ENCODE data around the gene POLR2L. TPM values are rescaled to one million over a fixed set of nuclear protein-coding genes. Genes with fewer than 3 reads are reported as not detected.

Gene POLR2L
- 100 to 1,000 TPM in 2 of 4 donors, 10 to 100 TPM in 2; 84.8 to 149 (median 111) TPM for polyA plus RNA-seq (ENCODE audit: insufficient read length in 4 of 4)

GRCh38 chr11:842370-843002, at the start of gene POLR2L, which contains the start of gene TSPAN4:
Gene POLR2L, minus strand, starts transcription at chr11:842529. Its CDS starts 21 bp downstream, at chr11:842508.
Gene TSPAN4, plus strand, starts transcription at chr11:842852. Its CDS starts 7,453 bp downstream, at chr11:850305.
- DNase-seq (ENCODE audit: low read depth in 4 of 4, low spot score in 2 of 4), result peak in 1 of 4 donors; percentile 69

GRCh38 chr11:890794-891540, 48.6 kb upstream of the POLR2L start:
- DNase-seq (ENCODE audit: low read depth in 4 of 4, low spot score in 2 of 4), result no peak

DNA sequence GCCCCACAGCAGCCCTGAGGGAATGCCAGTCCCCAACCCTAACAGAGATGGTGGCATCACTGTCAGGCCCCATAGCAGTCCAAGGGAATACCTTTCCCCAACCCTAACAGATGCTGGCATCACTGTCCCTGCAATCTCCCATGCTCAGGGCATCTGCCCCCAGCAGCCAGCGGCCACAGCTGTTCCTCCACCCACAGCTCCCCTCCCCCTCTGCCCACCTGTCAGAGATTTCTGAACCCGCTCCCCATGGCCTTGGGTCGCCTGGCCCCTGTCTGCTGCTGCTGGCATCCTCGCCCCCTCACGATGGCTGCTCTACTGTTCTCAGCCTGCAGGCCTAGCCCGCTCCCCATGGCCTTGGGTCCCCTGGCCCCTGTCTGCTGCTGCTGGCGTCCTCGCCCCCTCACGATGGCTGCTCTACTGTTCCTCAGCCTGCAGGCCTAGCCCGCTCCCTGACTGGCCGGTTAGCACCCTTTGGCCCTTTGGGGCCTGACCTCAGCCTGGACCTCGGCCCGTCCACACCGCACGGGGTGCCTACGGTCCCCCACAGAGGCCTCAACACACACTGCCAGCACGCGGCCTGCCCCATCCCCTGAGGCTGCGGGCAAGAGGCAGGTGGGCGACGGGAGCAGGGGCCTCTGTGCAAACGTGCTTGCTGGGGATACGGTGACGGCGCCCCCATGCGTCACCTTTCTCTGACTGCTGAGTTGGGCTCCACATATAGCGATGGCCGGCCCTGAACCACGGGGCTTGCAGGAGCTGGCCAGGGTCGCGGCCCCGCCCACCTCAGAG, 47.6 kb upstream of the POLR2L start:
- DNase-seq (ENCODE audit: low read depth in 4 of 4, low spot score in 2 of 4), result no peak

GRCh38 chr11:889257-889656, 46.9 kb upstream of the POLR2L start:
- DNase-seq (ENCODE audit: low read depth in 4 of 4, low spot score in 2 of 4), result no peak

DNA sequence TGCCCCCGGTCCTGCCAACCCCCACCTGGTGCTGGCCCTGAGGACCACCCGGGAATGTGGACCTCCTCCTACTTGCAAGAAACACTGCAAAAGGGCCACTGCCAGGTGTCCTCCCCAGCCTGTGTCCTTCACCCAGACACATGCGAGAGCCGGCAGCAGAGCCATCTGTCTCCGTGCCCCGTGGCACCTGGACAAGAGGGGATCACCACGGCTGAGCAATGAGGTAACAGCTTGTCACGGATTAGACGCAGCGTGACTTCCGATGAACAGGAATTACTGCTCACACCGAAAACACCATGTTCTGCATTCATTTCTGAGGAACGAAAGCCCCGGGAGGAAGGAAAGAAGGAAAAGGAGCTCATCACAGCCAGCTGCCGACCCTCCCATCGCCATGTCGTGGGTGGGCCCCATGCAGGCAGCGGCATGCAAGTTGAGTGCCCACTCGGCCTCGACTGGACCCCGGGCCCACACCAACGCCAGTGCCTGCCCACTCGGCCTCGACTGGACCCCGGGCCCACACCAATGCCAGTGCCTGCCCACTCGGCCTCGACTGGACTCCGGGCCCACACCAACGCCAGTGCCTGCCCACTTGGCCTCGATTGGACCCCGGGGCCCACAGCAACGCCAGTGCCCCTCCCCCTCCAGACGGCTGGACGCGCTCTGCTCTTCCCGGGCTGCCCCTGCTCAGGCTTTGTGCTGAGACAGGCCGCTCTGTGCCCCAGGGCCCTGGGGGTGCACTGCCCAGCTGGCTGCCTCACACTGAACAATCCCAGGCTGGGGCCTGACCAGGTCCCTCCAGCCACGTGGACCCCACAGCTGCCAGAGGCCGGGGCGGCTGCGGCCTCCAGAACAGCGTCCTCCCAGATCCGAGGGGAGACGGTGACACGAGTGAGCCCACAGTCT, 46.2 kb upstream of the POLR2L start:
- DNase-seq (ENCODE audit: low read depth in 4 of 4, low spot score in 2 of 4), result no peak

DNA sequence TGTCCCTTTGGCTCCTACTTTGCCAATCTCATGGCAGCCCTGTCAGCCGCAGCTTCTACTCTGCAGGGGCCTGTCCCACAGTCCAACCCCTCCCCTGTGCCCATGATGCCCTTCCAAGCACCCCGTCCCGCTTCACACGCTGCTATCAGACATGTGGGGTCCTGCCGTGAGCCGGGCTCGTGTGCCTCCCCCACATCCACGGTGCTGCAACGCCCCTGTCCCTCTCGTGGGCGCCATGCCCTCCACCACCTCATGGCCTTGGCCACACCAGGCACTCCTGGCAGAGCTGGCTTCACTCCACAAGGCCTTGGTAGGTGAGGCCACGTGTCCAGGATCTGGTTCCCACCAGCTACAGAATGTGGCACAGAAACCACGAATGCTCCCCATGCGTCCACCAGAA, 45.3 kb upstream of the POLR2L start:
- DNase-seq (ENCODE audit: low read depth in 4 of 4, low spot score in 2 of 4), result no peak

GRCh38 chr11:886568-886967, 44.2 kb upstream of the POLR2L start:
- no peak for DNase-seq (ENCODE audit: low read depth in 4 of 4, low spot score in 2 of 4)

GRCh38 chr11:884578-885070, 42.3 kb upstream of the POLR2L start:
- no peak for DNase-seq (ENCODE audit: low read depth in 4 of 4, low spot score in 2 of 4)

- DNase-seq (ENCODE audit: low read depth in 4 of 4, low spot score in 2 of 4), result no peak
Observed at GRCh38 chr11:883527-883926, 41.2 kb upstream of the POLR2L start.

DNA sequence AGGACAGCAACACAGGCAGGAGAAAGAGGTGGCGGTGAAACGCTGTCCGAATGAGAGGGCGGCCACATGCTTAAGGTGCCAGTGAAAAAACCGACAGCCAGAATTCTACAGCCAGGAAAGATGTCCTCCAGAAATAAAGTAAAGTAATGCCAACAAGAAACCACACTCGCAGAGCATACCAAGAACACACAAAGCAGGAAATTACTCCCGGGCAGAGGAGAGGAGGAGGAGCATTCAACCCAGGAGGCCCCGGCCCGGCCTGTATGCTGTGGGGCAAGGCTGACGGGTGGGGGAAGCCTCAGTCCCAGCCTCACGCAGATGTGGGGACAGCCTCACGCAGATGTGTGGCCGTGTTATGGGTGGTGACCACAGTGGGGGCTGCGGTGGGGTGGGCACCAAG, 40.3 kb upstream of the POLR2L start:
- no peak for DNase-seq (ENCODE audit: low read depth in 4 of 4, low spot score in 2 of 4)

GRCh38 chr11:880447-880846, 38.1 kb upstream of the POLR2L start:
- no peak for DNase-seq (ENCODE audit: low read depth in 4 of 4, low spot score in 2 of 4)

GRCh38 chr11:877565-877964, 35.2 kb upstream of the POLR2L start:
- no peak for DNase-seq (ENCODE audit: low read depth in 4 of 4, low spot score in 2 of 4)

DNA sequence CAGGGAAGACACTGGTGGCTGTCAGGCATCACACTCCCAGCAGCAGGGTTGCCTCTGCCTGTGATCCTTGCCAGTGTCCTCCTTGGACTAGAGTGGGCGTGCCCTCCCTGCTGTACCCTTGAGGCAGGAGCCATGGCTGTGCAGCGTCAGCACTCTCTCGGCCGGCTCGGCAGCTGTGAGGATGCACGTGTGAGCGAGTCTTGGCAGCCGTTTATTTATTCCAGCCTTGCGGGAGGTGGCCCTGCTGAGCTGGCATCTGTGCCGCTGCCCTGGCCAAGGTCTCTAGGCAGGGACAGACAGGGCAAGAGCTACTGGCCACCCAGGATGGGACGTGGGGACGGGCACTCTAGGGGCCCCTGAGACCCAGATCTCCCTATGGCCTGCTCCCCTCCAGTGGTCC, 34.2 kb upstream of the POLR2L start:
- DNase-seq (ENCODE audit: low read depth in 4 of 4, low spot score in 2 of 4), result no peak

DNA sequence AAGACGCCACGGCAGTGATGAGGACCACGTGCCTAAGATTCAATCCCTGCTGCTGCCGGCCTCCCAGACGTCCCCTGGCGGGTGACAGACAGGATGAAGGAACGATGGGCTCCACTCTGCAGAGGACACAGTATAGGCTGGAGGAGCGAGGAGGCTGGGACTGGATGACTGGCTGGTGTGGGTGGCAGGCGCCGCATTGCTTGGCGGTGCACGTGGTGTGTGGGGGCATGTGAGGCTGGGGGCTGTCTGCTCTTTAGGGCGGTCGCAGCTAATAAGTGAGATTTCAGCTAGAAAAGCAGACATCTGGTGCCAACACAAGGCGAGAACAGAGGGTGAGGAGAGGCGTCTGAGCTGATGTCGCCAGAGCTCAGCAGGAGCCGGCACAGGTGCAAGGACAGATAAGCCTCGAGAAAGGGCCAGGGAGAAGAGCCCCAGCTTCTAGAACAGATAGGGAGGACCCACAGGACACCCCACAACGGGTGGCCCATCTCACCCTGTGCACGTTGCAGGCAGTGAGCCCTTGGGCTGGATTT, 33.5 kb upstream of the POLR2L start:
- no peak for DNase-seq (ENCODE audit: low read depth in 4 of 4, low spot score in 2 of 4)

- no peak for DNase-seq (ENCODE audit: low read depth in 4 of 4, low spot score in 2 of 4)
Observed at GRCh38 chr11:875203-875602, 32.9 kb upstream of the POLR2L start.

DNA sequence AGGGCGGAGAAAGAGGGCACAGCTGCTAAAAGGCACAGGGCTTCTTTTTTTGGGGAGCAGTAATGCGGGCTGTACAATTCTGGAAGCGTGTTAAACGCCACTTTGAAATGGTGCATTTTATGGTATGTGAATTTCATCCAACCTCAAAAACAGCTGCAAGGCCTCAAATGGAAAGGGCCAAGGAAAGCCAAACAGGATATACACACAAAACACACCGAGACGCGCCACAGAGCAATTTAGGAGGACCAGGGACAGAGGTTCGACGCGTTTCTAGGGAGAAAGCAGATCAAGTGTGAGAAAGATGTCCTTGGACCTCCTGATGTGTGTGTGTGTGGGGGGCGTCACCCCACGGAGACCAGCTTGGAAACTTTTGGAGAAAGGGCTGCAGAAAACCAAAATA, 31.4 kb upstream of the POLR2L start:
- no peak for DNase-seq (ENCODE audit: low read depth in 4 of 4, low spot score in 2 of 4)

- DNase-seq (ENCODE audit: low read depth in 4 of 4, low spot score in 2 of 4), result no peak
Observed at GRCh38 chr11:872799-873198, 30.5 kb upstream of the POLR2L start.

DNA sequence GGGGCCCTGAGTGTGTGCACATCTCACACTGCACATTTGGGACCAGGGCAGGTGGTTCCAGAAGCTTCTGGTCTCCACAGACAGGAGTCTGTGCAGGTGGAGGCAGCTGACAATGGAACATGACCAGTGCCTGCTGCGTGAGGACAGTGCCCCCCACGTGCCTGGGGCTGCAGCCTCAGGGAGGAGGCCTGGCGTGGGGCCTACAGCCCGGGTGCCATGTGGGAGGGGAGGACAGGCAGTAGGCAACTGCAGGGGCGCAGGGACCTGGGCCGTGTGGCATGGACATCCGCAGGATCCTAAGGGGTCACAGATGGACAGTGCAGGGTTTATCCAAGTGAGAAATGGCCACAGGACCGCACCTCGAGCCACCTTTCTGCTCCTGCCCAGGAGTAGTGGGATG, 29.1 kb upstream of the POLR2L start:
- DNase-seq (ENCODE audit: low read depth in 4 of 4, low spot score in 2 of 4), result no peak

DNA sequence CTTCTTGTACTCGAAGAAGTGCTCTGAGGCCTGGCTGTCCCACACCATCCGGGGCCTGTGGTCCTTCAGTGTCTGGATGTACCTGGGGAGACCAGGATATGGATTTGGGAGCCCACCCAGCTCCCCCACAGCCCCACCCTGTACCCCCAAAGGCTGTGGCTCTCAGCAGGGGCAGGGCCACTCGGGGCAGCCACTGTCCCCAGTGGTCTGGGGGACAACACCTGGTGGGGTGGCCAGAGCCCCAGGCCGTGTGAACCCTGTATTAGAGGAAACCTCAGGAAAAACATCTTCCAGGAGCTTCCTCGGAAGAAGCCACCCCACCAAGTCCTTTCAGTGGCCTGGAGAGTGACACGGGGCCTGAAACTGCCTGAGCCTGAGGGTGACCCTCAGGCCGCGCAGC, 28.1 kb upstream of the POLR2L start:
- no peak for DNase-seq (ENCODE audit: low read depth in 4 of 4, low spot score in 2 of 4)

DNA sequence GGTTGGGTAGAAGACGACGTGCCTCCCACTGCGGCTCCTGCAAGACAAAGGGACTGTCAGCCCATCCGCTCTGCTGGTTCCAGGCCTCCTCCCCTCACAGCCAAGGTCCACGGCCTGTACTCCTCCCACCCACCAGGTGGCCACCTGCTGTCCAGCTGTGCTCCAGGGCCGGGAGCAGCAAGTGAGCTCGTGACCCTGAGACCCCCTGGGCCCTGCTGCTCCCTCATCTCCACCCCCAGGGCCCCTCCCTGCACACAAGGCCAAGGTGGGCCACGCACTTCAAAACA, 27.7 kb upstream of the POLR2L start:
- no peak for DNase-seq (ENCODE audit: low read depth in 4 of 4, low spot score in 2 of 4)

Data from left renal cortex interstitium (tissue), 4 donors.